Type B pancreatic cell (in vitro differentiated cells): Measurements from ENCODE around the gene TMEM181. TPM values are rescaled to one million over a fixed set of nuclear protein-coding genes. Genes with fewer than 3 reads are reported as not detected.

Experiments used
- DNase-seq: peaks from one replicate; pipeline ENCODE4 v3.0.0; 2021; ENCODE audit warnings: mixed read lengths; ENCODE audit not compliant: unreplicated experiment; ENCODE audit errors: extremely low spot score
- H3K27ac Mint-ChIP-seq: 2 replicates; pipeline ENCODE4 v1.8.0; 2021; ENCODE audit warnings: mild to moderate bottlenecking, mixed read lengths
- H3K27me3 Mint-ChIP-seq: 2 replicates; pipeline ENCODE4 v1.8.0; 2021; ENCODE audit warnings: mixed read lengths
- H3K36me3 Mint-ChIP-seq: 2 replicates; pipeline ENCODE4 v1.8.0; 2021; ENCODE audit warnings: mixed read lengths
- H3K4me1 Mint-ChIP-seq: one replicate; pipeline ENCODE4 v1.8.0; 2021; ENCODE audit warnings: mixed read lengths; ENCODE audit not compliant: unreplicated experiment
- H3K4me3 Mint-ChIP-seq: 2 replicates; pipeline ENCODE4 v1.8.0; 2021; ENCODE audit warnings: mild to moderate bottlenecking, mixed read lengths
- H3K9me3 Mint-ChIP-seq: 2 replicates; pipeline ENCODE4 v1.8.0; 2021; ENCODE audit warnings: mixed read lengths
- total RNA-seq: library from RNA; stranded (reverse); gene quantifications from 2 replicates; pipeline ENCODE4 v1.2.1, GENCODE V29; 2021; ENCODE audit warnings: low replicate concordance
- TF ChIP-seq, protein P1 (sequence below): fragments of 200-600 bp; sonication (generic); conservative IDR thresholded peaks from 2 replicates; pipeline ENCODE4 v1.5.0; 2021; ENCODE audit warnings: antibody characterized with exemption, mild to moderate bottlenecking

TMEM181 gene
- total RNA-seq, 1 donor from 2014 or later, result 26.3 TPM

DNA sequence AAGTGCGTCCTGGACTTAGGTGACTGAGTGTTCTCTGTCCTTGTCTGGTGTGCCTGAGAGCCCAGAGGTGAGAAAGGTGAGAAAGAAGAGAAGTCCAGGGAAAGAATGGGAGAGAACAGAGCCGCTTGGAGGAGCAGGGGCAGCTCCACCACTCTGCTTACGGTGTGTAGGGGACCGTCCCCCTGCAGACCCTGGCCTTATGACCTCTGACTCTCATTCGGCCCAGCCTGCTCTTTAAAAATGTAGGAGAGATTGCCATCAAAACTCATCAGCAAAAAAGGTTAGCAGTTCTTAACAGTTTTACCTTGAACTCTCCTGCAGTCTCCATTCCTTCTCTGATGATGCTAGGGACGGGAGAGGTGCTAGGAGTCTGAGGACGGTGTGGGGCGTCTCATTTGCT lies 2.0 kb downstream of the TMEM181 start:
- TF ChIP-seq, protein P1, sequence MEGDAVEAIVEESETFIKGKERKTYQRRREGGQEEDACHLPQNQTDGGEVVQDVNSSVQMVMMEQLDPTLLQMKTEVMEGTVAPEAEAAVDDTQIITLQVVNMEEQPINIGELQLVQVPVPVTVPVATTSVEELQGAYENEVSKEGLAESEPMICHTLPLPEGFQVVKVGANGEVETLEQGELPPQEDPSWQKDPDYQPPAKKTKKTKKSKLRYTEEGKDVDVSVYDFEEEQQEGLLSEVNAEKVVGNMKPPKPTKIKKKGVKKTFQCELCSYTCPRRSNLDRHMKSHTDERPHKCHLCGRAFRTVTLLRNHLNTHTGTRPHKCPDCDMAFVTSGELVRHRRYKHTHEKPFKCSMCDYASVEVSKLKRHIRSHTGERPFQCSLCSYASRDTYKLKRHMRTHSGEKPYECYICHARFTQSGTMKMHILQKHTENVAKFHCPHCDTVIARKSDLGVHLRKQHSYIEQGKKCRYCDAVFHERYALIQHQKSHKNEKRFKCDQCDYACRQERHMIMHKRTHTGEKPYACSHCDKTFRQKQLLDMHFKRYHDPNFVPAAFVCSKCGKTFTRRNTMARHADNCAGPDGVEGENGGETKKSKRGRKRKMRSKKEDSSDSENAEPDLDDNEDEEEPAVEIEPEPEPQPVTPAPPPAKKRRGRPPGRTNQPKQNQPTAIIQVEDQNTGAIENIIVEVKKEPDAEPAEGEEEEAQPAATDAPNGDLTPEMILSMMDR, result no peak
- H3K27me3 Mint-ChIP-seq, result no peaks in the 10 kb centered on the region
- H3K4me1 Mint-ChIP-seq, result peaks cover 39% of the 10 kb centered on the region
- H3K36me3 Mint-ChIP-seq, result no peaks in the 10 kb centered on the region
- DNase-seq, result no peak
- H3K4me3 Mint-ChIP-seq, result peak overlapping the region; percentile 98
- H3K9me3 Mint-ChIP-seq, result no peaks in the 10 kb centered on the region
- peak overlapping the region; percentile 46 for H3K27ac Mint-ChIP-seq

DNA sequence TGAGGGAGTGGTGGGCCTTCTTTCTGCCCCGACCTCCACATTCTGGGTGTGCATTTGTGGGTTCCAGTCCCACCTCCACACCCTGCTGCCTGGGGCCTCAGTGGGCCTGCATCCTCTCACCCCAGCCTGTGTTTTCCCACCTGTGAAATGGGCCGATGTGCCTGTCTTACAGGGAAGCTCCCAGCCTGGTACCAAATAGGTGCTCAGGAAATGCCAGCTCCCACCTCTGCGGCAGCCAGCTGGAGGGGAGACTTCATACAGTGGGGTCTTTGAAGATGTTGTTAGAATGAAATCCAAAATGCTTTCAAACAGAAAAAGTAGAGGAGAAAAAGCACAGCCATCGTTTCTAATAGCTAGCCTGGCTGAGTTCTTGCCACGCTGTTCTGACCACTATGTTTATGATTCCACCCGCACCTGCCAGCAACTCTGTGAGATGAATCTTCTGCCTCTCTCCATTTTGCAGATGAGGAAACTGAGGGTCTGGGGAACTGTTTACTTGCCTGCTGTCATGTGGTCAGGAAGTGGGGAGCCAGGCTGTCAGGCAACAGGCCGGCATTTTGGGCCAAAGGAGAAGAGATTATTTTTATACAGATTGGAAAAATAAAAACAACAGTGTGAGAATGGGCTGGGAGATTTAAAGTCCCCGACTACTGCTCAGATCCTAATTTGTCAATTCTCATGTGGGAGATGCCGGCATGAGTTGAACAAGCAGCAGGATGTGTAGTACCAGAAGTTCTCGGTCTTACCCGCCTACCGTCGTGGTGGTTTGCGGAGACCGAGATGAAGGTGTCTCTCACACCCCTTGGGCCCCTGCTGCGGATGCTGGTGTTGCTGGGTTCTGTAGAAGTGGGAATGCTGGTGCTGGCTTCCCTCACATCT lies 4.6 kb downstream of the TMEM181 start:
- Mint-ChIP-seq H3K27me3 (no peaks in the 10 kb centered on the region), H3K27ac (no peak overlapping the region), H3K36me3 (no peaks in the 10 kb centered on the region), H3K4me1 (peaks cover 42% of the 10 kb centered on the region), H3K4me3 (no peak overlapping the region), H3K9me3 (no peaks in the 10 kb centered on the region)
- TF ChIP-seq, protein P1, result no peak
- no peak for DNase-seq

DNA sequence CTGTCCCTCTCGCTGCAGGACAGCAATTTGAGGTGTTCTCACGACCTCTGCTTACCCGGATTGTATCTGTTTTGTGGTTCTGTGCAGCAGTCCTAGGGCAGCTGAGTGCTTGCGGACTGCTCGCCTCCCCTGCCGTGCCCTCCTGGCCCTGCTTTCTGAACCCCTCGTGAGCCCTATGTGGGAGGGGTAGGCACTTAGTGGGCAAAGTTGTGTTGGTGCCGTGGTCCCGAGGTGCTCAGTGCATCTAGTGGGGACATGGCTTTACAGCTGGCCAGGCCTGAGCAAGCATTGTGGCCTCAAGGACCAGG lies 5.2 kb downstream of the TMEM181 start:
- no peaks in the 10 kb centered on the region for H3K9me3 Mint-ChIP-seq
- H3K4me3 Mint-ChIP-seq, result no peak overlapping the region
- peak overlapping the region; percentile 27 for H3K27ac Mint-ChIP-seq
- DNase-seq, result no peak
- no peaks in the 10 kb centered on the region for H3K27me3 Mint-ChIP-seq
- TF ChIP-seq, protein P1, result no peak
- H3K4me1 Mint-ChIP-seq, result peaks cover 42% of the 10 kb centered on the region
- no peaks in the 10 kb centered on the region for H3K36me3 Mint-ChIP-seq

DNA sequence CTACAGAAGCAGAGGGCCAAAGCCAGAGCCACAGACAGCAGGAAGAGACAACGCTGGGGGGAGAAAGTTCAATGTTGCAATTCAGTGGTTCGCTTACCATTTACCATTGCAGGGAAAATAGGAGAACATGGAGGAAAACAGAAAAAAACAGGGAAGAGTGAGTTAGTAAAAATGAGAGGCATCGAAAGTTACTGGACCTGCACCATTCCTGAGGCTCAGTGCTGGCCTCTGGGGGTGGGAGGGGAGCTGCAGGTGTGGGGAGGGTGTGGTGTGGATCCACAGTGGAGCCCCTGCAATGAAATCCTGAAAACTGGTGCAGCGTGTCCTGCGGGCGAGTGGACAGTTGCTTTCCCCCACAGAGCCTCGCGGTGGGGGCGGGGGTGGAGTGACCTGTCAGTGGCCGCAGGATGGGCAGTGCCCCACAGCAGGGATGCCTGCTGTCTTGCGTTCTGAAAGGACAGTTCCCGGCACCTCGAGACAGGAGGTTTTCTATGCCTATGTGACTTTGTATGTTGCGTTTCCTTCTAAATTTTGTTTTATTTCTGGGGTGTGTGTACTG lies 5.7 kb downstream of the TMEM181 start:
- Mint-ChIP-seq H3K27me3 (no peaks in the 10 kb centered on the region), H3K4me3 (no peak overlapping the region), H3K9me3 (no peaks in the 10 kb centered on the region), H3K27ac (peak overlapping the region; percentile 27), H3K36me3 (no peaks in the 10 kb centered on the region), H3K4me1 (peaks cover 42% of the 10 kb centered on the region)
- DNase-seq, result no peak
- TF ChIP-seq, protein P1, result peak; percentile 28

DNA sequence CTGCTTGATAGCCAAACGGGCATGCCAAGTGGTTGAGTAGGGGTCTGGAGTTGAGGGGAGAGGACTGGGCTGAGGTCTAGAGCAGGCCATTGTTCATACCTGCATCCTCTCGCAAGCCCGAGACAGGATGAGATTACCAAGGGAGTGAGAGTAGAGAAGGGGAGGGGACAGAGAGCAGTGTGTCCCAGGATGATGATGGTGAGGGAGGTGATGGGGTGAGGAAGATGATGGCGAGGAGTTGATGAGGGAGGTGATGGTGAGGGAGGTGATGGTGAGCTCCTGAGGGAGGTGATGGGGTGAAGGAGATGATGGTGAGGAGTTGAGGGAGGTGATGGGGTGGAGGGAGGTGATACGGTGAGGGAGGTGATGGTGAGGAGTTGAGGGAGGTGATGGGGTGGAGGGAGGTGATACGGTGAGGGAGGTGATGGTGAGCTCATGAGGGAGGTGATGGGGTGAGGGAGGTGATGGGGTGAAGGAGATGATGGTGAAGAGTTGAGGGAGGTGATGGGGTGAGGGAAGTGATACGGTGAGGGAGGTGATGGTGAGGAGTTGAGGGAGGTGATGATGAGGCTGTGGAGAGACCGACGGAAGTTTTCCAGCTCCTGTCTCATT lies 6.4 kb downstream of the TMEM181 start:
- TF ChIP-seq, protein P1, result no peak
- no peak overlapping the region for H3K4me3 Mint-ChIP-seq
- DNase-seq, result no peak
- no peaks in the 10 kb centered on the region for H3K27me3 Mint-ChIP-seq
- H3K9me3 Mint-ChIP-seq, result no peaks in the 10 kb centered on the region
- peaks cover 35% of the 10 kb centered on the region for H3K4me1 Mint-ChIP-seq
- H3K36me3 Mint-ChIP-seq, result no peaks in the 10 kb centered on the region
- H3K27ac Mint-ChIP-seq, result no peak overlapping the region
